Stomach smooth muscle (tissue), 2 donors: ENCODE data around the gene NOC4L.

ENCODE experiments used
- H3K27ac ChIP-seq: one replicate; pipeline ENCODE4 v1.7.0; 2013; ENCODE audit warnings: mild to moderate bottlenecking, low read length, inconsistent platforms
- H3K27me3 ChIP-seq, 2 donors: one replicate each; pipeline ENCODE4 v1.7.0; 2013; ENCODE audit warnings: low read length in 2 of 2; ENCODE audit not compliant: insufficient read depth in 2 of 2, control insufficient read depth in 1 of 2
- H3K36me3 ChIP-seq, 2 donors: one replicate each; pipeline ENCODE4 v1.7.0; 2013; ENCODE audit warnings: low read length in 2 of 2; ENCODE audit not compliant: control insufficient read depth in 2 of 2, insufficient read depth in 2 of 2
- H3K4me1 ChIP-seq: one replicate; pipeline ENCODE4 v1.7.0; 2013; ENCODE audit warnings: low read length; ENCODE audit not compliant: control insufficient read depth, insufficient read depth
- H3K4me3 ChIP-seq, 2 donors: one replicate each; pipeline ENCODE4 v1.7.0; 2013; ENCODE audit warnings: low read length in 2 of 2
- H3K9ac ChIP-seq, 2 donors: one replicate each; pipeline ENCODE4 v1.7.0; 2013; ENCODE audit warnings: low read length in 2 of 2, mild to moderate bottlenecking in 1 of 2
- H3K9me3 ChIP-seq, 2 donors: one replicate each; pipeline ENCODE4 v1.7.0; 2013; ENCODE audit warnings: low read length in 2 of 2; ENCODE audit not compliant: control insufficient read depth in 2 of 2
- donor health status: healthy.
- donor health status: Pancreatic carcinoma.

NOC4L gene

DNA sequence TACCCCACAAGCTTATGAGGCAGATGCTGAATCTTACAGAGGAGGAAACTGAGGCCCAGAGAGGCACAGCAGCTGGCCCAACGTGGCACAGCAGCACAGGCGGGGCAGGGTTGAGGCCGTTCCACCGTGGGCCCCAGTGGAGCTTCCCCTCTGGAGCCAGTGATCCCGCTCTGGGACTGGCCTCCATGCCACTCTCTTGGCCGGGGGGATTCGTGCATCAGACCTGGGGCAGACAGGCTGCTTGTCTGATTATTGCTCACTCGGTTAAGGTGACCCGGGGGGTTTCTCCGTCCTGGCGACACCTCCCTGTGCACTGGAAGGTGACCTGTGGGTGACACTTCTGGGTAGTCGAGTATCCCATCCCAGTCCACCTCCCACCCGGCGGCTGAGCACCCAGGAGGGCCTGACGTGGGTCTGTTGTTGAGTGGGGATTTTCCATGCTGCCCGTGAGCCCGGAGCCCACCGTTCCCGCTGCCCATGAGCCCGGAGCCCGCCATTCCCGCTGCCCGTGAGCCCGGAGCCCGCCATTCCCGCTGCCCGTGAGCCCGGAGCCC, 27.8 kb downstream of the NOC4L start:
- peaks cover 3% of the 10 kb centered on the region for H3K4me1 ChIP-seq
- H3K27ac ChIP-seq = no peak overlapping the region
- H3K9ac ChIP-seq = no peak overlapping the region
- H3K9me3 ChIP-seq = no peaks in the 10 kb centered on the region
- no peak overlapping the region for H3K4me3 ChIP-seq
- H3K27me3 ChIP-seq = peaks cover 30 to 56% of the 10 kb centered on the region in 2 donors
- no peaks in the 10 kb centered on the region for H3K36me3 ChIP-seq

DNA sequence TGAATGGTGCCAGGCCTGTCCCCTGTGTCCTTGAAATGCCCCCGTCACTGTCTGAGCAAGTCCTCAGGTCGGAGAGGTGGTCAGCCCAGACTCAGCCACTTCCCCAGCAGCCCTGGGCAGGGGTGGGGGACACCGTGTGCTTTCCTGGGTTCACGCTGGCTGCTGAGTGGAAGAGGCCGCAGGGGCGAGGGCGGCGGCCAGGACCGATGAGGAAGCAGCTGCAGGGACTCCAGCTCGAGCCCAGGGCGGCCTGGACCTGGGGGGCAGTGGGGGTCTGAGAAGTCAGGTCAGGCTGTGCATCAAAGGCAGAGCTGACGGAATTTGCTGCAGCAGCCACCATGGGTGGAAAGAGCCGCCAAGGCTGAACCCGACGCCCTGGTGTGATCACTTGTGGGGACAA, 28.4 kb downstream of the NOC4L start:
- H3K27me3 ChIP-seq = peaks cover 31 to 56% of the 10 kb centered on the region in 2 donors
- peaks cover 3% of the 10 kb centered on the region for H3K4me1 ChIP-seq
- H3K9me3 ChIP-seq = no peaks in the 10 kb centered on the region
- H3K27ac ChIP-seq = no peak overlapping the region
- no peak overlapping the region for H3K4me3 ChIP-seq
- no peak overlapping the region for H3K9ac ChIP-seq
- no peaks in the 10 kb centered on the region for H3K36me3 ChIP-seq

DNA sequence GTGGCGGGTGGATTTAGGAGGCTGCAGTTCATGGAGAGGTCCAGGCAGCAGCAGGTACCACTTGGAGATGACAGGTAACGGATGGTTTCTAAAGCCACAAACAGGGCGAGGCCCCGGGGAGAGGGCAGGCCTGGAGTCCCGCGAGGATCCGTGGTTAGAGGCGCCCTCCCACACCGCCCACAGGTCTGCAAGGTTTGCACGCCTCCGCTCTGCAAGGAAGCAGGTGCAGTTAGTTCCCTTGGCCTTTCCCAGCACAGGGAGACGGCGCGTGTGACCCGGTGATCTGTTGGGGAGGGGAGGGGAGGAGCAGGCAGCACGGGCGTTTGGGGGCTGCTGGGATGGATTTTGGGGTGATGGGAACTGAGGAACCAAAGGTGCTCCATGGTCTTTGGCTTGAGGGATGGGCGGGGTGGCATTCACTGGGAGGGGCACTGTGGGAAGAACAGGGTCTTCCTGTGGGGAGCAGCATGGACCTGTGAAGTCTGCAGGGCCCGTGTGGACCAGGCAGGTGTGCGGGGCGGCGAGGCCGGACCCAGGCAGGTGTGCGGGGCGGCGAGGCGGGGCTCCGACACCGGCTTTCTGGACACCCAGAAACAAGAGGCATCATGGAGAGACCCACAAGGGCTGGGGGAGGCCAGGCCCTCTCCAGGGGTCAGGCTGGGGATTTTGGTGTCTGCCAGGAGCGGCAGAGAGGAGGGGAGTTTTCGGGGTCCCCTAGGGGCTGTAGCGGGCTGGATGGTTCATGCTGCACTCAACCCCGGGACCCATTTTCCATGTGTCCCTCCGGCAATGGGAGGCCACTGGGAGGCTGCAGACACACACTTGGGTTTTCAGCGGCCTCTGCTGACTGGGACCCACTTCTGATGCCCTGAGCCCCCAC, 29.1 kb downstream of the NOC4L start:
- Histone ChIP-seq H3K9ac (no peak overlapping the region), H3K9me3 (no peaks in the 10 kb centered on the region), H3K4me3 (no peak overlapping the region), H3K4me1 (peaks cover 3% of the 10 kb centered on the region), H3K36me3 (no peaks in the 10 kb centered on the region), H3K27me3 (peaks cover 31 to 52% of the 10 kb centered on the region in 2 donors), H3K27ac (no peak overlapping the region)

DNA sequence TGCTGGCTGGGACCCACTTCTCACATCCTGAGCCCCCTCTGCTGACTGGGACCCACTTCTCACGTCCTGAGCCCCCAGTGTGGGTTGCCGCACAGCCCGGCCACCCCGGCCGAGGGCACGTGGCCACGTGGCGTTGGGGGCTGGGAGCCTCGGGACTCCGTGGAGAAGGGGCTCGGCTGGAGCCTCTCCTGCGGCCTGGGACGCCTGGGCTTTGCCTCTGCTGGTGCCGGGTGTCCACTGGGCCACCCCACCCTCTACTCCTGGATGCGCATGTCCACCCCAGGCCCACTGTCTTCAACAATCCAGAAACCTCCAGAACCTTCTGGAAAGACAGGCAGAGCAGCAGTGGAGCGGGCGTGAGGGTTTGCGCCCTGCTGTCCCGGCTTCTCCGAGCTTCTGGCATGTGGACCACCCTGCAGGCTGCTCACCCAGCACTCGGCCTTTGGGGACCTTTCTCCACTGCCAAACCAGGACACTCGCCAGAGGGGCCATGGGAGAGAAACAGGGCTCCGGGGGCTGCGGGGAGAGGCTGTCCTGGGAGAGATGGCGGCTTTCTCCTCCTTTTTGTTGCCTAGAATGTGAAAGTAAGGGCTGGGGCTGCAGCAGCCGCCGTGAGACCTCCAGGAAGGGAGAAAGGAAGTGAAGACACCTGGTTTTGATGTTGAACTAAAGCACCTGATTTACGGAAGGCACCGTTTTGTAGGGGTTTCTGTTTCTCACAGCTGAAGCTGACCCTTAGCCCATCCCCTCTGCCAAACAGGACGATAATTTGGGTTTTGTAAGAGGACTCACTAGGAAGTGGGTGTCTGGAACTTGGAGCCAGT, 30.0 kb downstream of the NOC4L start:
- Histone ChIP-seq H3K9me3 (no peaks in the 10 kb centered on the region), H3K4me1 (peaks cover 8% of the 10 kb centered on the region), H3K36me3 (no peaks in the 10 kb centered on the region), H3K9ac (no peak overlapping the region), H3K27ac (no peak overlapping the region), H3K27me3 (peaks cover 39 to 54% of the 10 kb centered on the region in 2 donors), H3K4me3 (no peak overlapping the region)

DNA sequence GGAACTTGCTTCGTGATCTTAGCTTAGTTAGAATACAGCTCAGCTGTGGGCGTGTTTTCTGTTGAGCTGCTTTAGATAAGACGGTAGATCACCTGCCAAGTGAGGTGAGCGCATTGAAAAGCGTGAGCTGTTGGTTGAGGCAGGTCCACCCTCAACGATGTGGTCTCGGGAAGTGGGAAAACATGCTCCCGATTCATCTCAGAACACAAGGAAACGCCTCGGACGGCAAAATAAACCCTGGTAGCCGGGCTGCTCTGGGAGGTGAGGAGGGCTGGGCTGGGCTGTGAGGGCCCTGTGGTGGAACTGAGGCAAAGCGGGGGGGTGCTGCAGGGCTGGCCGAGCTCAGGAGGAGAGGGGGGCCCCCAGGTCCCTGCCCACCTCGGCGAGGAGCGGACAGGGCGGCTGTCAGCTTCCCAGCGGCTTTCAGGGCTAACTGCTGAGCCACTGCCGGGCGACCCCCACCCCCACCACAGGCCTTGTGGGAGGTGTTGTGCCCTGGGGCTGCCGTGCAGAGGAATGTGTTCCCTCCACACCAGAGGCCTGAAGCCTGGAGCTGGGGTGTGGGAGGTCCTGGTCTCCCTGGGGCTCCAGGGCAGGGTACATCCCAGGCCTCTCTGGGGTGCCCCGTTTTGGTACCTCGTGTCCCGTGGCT, 30.7 kb downstream of the NOC4L start:
- H3K9ac ChIP-seq = no peak overlapping the region
- peaks cover 38 to 53% of the 10 kb centered on the region in 2 donors for H3K27me3 ChIP-seq
- H3K4me1 ChIP-seq = peaks cover 8% of the 10 kb centered on the region
- H3K4me3 ChIP-seq = no peak overlapping the region
- H3K36me3 ChIP-seq = no peaks in the 10 kb centered on the region
- H3K9me3 ChIP-seq = no peaks in the 10 kb centered on the region
- H3K27ac ChIP-seq = no peak overlapping the region

DNA sequence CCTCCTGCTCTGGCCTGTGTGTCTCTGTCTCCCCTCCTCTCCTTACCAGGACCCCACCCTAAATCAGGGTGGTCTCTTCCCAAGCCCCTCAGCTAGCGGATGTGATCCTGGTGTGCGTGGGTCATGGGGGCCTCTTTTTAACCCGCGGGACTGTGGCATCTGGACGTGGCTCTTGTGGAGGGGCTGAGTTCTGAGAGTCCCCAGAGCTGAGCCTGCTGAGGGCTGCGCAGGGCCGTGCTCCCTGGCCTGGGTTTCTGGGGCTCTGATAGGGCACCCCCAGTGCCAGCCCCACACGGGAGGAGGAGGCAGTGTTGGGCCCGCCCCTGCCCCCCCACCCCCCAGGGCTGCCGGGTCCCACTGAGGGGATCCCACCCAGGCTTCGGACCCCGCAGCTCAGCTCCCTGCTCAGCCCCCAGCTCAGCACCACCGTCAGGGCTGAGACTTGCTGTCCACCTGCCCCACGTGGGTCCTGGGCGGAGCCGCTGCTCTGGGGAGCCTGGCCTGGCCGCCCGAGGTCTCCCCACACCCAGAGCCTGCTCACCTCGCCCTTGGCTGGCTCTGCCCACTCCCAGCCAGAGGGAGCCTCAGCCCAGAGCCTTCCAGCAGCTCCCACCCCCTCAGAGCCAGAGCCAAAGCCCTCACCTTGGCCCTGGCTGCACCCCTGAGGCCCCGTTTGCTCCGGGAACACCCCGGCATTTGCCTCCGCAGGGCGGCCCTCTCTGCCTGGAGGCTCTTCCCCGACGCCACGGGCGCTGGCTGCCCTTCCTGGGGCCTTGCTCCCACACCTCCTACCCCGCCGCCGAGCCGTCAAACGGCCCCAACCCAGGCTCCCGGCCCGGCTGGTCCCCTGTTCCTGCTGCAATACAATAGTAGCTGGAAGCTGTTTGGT, 31.5 kb downstream of the NOC4L start:
- Histone ChIP-seq H3K9me3 (no peaks in the 10 kb centered on the region), H3K4me3 (no peak overlapping the region), H3K27ac (no peak overlapping the region), H3K27me3 (peaks cover 31 to 46% of the 10 kb centered on the region in 2 donors), H3K36me3 (no peaks in the 10 kb centered on the region), H3K4me1 (peaks cover 5% of the 10 kb centered on the region), H3K9ac (no peak overlapping the region)

DNA sequence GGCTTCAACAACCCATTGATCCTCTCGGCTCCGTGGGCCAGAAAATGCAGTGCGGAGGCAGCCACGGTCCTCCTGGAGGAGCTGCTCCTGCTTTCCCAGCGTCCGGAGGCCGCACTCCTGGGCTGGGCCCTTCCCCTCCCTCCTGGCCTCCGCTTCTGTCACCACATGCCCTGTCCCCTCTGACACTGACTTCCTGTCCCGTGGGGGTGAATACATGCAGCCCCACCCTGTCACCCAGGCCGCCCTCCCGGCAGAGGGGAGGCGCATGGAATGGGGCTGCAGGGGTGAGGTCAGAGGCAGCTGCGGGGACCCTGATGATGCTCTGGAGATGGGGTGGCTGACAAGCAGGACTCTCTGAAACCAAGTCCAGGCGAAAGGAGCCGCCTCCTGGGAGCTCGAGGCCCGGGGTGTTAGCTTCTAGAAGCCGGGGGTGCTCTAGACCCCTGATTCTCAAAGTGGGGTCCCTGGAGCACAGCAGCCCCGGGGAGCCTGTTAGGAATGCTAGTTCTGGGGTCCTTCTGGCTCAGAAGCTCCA, 32.2 kb downstream of the NOC4L start:
- no peaks in the 10 kb centered on the region for H3K9me3 ChIP-seq
- H3K27me3 ChIP-seq = peaks cover 29 to 39% of the 10 kb centered on the region in 2 donors

DNA sequence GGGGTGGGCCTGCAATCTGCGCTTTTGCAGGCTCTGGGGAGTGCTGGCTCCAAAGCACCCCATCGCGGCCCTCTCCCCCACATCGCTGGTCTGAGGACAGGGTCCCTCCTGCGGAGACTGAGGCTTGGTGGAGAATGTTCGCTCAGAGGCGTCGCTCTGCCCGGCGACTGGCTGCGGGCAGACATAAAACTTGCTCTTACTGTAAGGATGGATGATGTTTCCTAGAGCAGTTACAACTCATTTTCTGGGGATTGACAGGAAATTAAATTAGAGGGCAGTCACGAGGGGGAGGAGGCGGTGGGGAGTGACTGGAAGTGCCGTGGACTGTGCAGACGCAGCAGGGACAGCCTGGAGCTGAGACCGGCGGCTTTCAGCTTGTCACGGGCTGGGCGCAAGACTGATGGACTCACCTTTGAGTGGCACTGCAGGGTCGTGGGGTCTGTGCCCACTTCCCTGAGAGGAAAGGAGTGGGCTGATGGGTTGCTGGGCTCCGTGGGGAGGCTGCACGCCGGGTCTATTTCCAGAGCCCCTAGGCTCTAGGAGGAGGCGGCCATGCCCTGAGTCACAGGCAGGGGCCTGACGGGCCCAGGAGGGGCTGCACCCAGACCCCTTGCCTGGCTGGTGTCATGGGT, 32.8 kb downstream of the NOC4L start:
- Histone ChIP-seq H3K27ac (no peak overlapping the region), H3K4me1 (peaks cover 5% of the 10 kb centered on the region), H3K4me3 (no peak overlapping the region), H3K9me3 (no peaks in the 10 kb centered on the region), H3K36me3 (no peaks in the 10 kb centered on the region), H3K27me3 (peaks cover 24 to 33% of the 10 kb centered on the region in 2 donors), H3K9ac (no peak overlapping the region)

More for the DNA sequence above, 32.2 kb downstream of the NOC4L start:
- H3K36me3 ChIP-seq = no peaks in the 10 kb centered on the region
- H3K27ac ChIP-seq = no peak overlapping the region
- peaks cover 5% of the 10 kb centered on the region for H3K4me1 ChIP-seq
- no peak overlapping the region for H3K4me3 ChIP-seq
- no peak overlapping the region for H3K9ac ChIP-seq

DNA sequence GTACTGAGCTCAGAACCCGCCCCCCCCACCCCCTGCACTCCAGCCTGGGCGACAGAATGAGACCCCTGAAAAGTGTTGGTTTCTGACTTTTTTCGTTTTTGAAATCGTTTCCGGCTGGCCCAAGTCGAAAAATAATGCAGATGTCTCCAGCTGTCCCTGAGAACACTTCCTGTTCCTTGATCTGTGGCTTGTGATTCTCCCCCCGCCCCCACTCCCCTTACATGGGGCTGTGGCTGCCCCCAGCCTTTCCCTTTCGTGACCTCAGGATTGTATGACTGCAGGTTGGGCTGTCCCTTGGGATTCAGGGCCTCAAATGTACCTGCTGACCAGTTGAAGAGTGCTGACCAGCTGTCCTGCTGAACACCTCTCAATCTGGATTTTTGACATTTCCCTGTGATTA, 34.1 kb downstream of the NOC4L start:
- Histone ChIP-seq H3K4me3 (no peak overlapping the region), H3K27me3 (peaks cover 22 to 25% of the 10 kb centered on the region in 2 donors), H3K9ac (no peak overlapping the region), H3K9me3 (no peaks in the 10 kb centered on the region), H3K36me3 (no peaks in the 10 kb centered on the region), H3K27ac (no peak overlapping the region), H3K4me1 (peaks cover 5% of the 10 kb centered on the region)
